T follicular helper cell (primary cell): Measurements from ENCODE around the gene GOLGA8J.
"Not testable (repeated sequence)": the region's sequence is repeated elsewhere in the genome, so short reads cannot be mapped to it uniquely, and the experiment has no call there.

ENCODE experiments used
- DNase-seq: peaks from one replicate; pipeline ENCODE4 v3.0.0-alpha.2; 2020; ENCODE audit warnings: low read depth

GOLGA8J gene

GRCh38 chr15:30073915-30074314 lies 8.8 kb upstream of the GOLGA8J start:
- no peak for DNase-seq

GRCh38 chr15:30080816-30081215 lies 1.9 kb upstream of the GOLGA8J start:
- not testable (repeated sequence) for DNase-seq

GRCh38 chr15:30097827-30098226 lies 15.1 kb downstream of the GOLGA8J start:
- not testable (repeated sequence) for DNase-seq

GRCh38 chr15:30102890-30103289 lies 20.1 kb downstream of the GOLGA8J start:
- DNase-seq, result not testable (repeated sequence)

- DNase-seq, result not testable (repeated sequence)
Observed at GRCh38 chr15:30103941-30104507, 21.3 kb downstream of the GOLGA8J start.

- DNase-seq, result not testable (repeated sequence)
Observed at GRCh38 chr15:30110591-30110990, 27.8 kb downstream of the GOLGA8J start.

GRCh38 chr15:30130066-30130465 lies 47.3 kb downstream of the GOLGA8J start:
- DNase-seq, result not testable (repeated sequence)

GRCh38 chr15:30134751-30135150 lies 52.0 kb downstream of the GOLGA8J start, which contains the start of gene GOLGA8T:
Gene GOLGA8T (plus strand): TSS chr15:30135051. CDS start chr15:30135149, 98 bp downstream.
- not testable (repeated sequence) for DNase-seq
